HepG2 (cell line): Measurements from ENCODE around the gene NARF. TPM values are rescaled to one million over a fixed set of nuclear protein-coding genes. Genes with fewer than 3 reads are reported as not detected.

Source experiments
- AHDC1 ChIP-seq: sonication (generic); formaldehyde crosslinking; IDR thresholded peaks from 2 replicates; pipeline ENCODE4 v1.5.1; 2020; ENCODE audit warnings: mild to moderate bottlenecking, missing genetic modification reagents, borderline replicate concordance
- GLI4 ChIP-seq: sonication (generic); formaldehyde crosslinking; IDR thresholded peaks from 2 replicates; pipeline ENCODE4 v1.5.1; 2020; ENCODE audit warnings: missing genetic modification reagents, mild to moderate bottlenecking, moderate library complexity, borderline replicate concordance
- HMG20B ChIP-seq: conservative IDR thresholded peaks from 2 replicates; pipeline ENCODE4 v1.6.1; 2016; ENCODE audit warnings: missing genetic modification reagents, missing compliant biosample characterization
- RNF2 ChIP-seq: fragments of 450-650 bp; conservative IDR thresholded peaks from 2 replicates; pipeline ENCODE4 v1.6.1; 2016; ENCODE audit warnings: low read depth
- SP4 ChIP-seq: sonication (generic); formaldehyde crosslinking; IDR thresholded peaks from 2 replicates; pipeline ENCODE4 v1.8.1; 2023; ENCODE audit warnings: mild to moderate bottlenecking, missing genetic modification reagents
- TCF7 ChIP-seq: sonication (generic); IDR thresholded peaks from 2 replicates; pipeline ENCODE4 v1.6.1; 2016; ENCODE audit warnings: antibody characterized with exemption, low read depth
- XBP1 ChIP-seq: sonication (generic); formaldehyde crosslinking; IDR thresholded peaks from 2 replicates; pipeline ENCODE4 v1.5.0; 2020; ENCODE audit warnings: missing genetic modification reagents
- ZBTB20 ChIP-seq: sonication (generic); formaldehyde crosslinking; IDR thresholded peaks from 2 replicates; pipeline ENCODE4 v1.8.1; 2023; ENCODE audit warnings: missing genetic modification reagents, low read depth, mild to moderate bottlenecking, borderline replicate concordance
- ZNF30 ChIP-seq: sonication (generic); formaldehyde crosslinking; IDR thresholded peaks from 2 replicates; pipeline ENCODE4 v1.5.0; 2020; ENCODE audit warnings: mild to moderate bottlenecking, missing genetic modification reagents
- ZNF33B ChIP-seq: sonication (generic); formaldehyde crosslinking; IDR thresholded peaks from 2 replicates; pipeline ENCODE4 v1.5.1; 2020; ENCODE audit warnings: mild to moderate bottlenecking, missing genetic modification reagents
- ZNF468 ChIP-seq: sonication (generic); formaldehyde crosslinking; IDR thresholded peaks from 2 replicates; pipeline ENCODE4 v1.8.0; 2022; ENCODE audit warnings: mild to moderate bottlenecking, moderate library complexity, missing genetic modification reagents
- ZNF570 ChIP-seq: sonication (generic); formaldehyde crosslinking; IDR thresholded peaks from 2 replicates; pipeline ENCODE4 v1.4.0; 2020; ENCODE audit warnings: mild to moderate bottlenecking, missing genetic modification reagents, borderline replicate concordance
- ZNF619 ChIP-seq: sonication (generic); formaldehyde crosslinking; IDR thresholded peaks from 2 replicates; pipeline ENCODE4 v1.4.0; 2020; ENCODE audit warnings: mild to moderate bottlenecking, missing genetic modification reagents
- ZNF691 ChIP-seq: sonication (generic); formaldehyde crosslinking; IDR thresholded peaks from 2 replicates; pipeline ENCODE4 v1.4.0; 2020; ENCODE audit warnings: missing genetic modification reagents, low read depth, mild to moderate bottlenecking, borderline replicate concordance
- polyA plus RNA-seq, 8 experiments: library from polyadenylated mRNA; depleted of rRNA in 3 of 8; stranded (reverse) in 7 of 8; unstranded in 1 of 8; fragments of >200 nt; fragmentation: Illumina TruSeq in 4 of 8; extraction: Trizol in 4 of 8; gene quantifications; 2 replicates each; pipeline versions ENCODE4 v1.2.1 to v1.2.3, GENCODE V29; 2011 to 2016; ENCODE audit warnings: low read depth in 4 of 8, missing spikeins in 1 of 8, mixed read lengths in 1 of 8; ENCODE audit not compliant: insufficient read depth in 1 of 8
- total RNA-seq, 5 experiments: library from RNA; depleted of rRNA; stranded (reverse); fragments of >200 nt; fragmentation: Illumina TruSeq; extraction: Trizol; gene quantifications; 2 replicates each; pipeline ENCODE4 v1.2.3, GENCODE V29; 2016; ENCODE audit warnings: low read depth in 1 of 5
- TF ChIP-seq, protein P1 (sequence below): sonication (generic); formaldehyde crosslinking; IDR thresholded peaks from 2 replicates; pipeline ENCODE4 v1.5.0; 2020; ENCODE audit warnings: mild to moderate bottlenecking, missing genetic modification reagents, borderline replicate concordance
- TF ChIP-seq, protein P2 (sequence below): sonication (generic); formaldehyde crosslinking; IDR thresholded peaks from 2 replicates; pipeline ENCODE4 v1.5.0; 2020; ENCODE audit warnings: mild to moderate bottlenecking, missing genetic modification reagents
- TF ChIP-seq, protein P3 (sequence below): sonication (generic); formaldehyde crosslinking; IDR thresholded peaks from 2 replicates; pipeline ENCODE4 v1.4.0; 2020; ENCODE audit warnings: mild to moderate bottlenecking, low read depth, missing genetic modification reagents

Gene NARF
- total and polyA plus RNA-seq, 2 of the 13 experiments (the other 11 are each of a cell fraction or from before 2014, with no cell fraction given): 61.1 to 144 TPM

GRCh38 chr17:82450357-82451106 lies 8.0 kb upstream of the NARF start, which contains the start of gene CYBC1 (continued):
- TF ChIP-seq AHDC1 (CRISPR knock-in tag) (no peak), ZNF30 (CRISPR knock-in tag) (no peak), ZBTB20 (CRISPR knock-in tag) (peak; percentile 22; the same call in 1 of the 2 replicates), ZNF33B (CRISPR knock-in tag) (no peak), HMG20B (CRISPR knock-in tag) (no peak), ZNF468 (0 out of 2 replicates have a peak, but pooled peaks have one; percentile 17), RNF2 (peak; percentile 82), TCF7 (no peak), ZNF691 (CRISPR knock-in tag) (peak; percentile 95), XBP1 (no peak), GLI4 (CRISPR knock-in tag) (peak; percentile 69; the same call in 1 of the 2 replicates), ZNF570 (CRISPR knock-in tag) (no peak), SP4 (CRISPR knock-in tag) (peak; percentile 97), ZNF619 (CRISPR knock-in tag) (peak; percentile 70; the same call in 1 of the 2 replicates)
- TF ChIP-seq, protein P1, sequence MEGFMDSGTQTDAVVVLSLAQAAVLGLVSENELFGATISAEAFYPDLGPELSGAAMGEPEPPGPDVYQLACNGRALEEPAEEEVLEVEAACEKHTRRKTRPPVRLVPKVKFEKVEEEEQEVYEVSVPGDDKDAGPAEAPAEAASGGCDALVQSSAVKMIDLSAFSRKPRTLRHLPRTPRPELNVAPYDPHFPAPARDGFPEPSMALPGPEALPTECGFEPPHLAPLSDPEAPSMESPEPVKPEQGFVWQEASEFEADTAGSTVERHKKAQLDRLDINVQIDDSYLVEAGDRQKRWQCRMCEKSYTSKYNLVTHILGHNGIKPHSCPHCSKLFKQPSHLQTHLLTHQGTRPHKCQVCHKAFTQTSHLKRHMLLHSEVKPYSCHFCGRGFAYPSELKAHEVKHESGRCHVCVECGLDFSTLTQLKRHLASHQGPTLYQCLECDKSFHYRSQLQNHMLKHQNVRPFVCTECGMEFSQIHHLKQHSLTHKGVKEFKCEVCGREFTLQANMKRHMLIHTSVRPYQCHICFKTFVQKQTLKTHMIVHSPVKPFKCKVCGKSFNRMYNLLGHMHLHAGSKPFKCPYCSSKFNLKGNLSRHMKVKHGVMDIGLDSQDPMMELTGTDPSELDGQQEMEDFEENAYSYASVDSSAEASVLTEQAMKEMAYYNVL (CRISPR knock-in tag): no peak
- TF ChIP-seq, protein P2, sequence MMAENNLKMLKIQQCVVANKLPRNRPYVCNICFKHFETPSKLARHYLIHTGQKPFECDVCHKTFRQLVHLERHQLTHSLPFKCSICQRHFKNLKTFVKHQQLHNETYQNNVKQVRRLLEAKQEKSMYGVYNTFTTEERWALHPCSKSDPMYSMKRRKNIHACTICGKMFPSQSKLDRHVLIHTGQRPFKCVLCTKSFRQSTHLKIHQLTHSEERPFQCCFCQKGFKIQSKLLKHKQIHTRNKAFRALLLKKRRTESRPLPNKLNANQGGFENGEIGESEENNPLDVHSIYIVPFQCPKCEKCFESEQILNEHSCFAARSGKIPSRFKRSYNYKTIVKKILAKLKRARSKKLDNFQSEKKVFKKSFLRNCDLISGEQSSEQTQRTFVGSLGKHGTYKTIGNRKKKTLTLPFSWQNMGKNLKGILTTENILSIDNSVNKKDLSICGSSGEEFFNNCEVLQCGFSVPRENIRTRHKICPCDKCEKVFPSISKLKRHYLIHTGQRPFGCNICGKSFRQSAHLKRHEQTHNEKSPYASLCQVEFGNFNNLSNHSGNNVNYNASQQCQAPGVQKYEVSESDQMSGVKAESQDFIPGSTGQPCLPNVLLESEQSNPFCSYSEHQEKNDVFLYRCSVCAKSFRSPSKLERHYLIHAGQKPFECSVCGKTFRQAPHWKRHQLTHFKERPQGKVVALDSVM: peak; percentile 92
- TF ChIP-seq, protein P3, sequence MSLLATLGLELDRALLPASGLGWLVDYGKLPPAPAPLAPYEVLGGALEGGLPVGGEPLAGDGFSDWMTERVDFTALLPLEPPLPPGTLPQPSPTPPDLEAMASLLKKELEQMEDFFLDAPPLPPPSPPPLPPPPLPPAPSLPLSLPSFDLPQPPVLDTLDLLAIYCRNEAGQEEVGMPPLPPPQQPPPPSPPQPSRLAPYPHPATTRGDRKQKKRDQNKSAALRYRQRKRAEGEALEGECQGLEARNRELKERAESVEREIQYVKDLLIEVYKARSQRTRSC (CRISPR knock-in tag): no peak
